T-helper 17 cell (primary cell): ENCODE results near the gene SRCAP. TPM values are rescaled to one million over a fixed set of nuclear protein-coding genes. Genes with fewer than 3 reads are reported as not detected.
A peak's percentile ranks its signal among the peaks of the same experiment; 100 is the strongest.

Source experiments
- ATAC-seq: fragments of 150-1000 bp; cut with Tn5 transposase; 2 replicates; pipeline ENCODE4 v1.10.0; 2021; ENCODE audit warnings: mild to moderate bottlenecking, moderate library complexity
- DNase-seq, 3 donors: peaks; one replicate each; pipeline versions ENCODE4 v3.0.0 to v3.0.0-alpha.2; 2020 to 2021
- H3K9me3 ChIP-seq: one replicate; pipeline ENCODE4 v1.7.0; 2013; ENCODE audit warnings: low read length, mild to moderate bottlenecking; ENCODE audit not compliant: control insufficient read depth, poor library complexity, severe bottlenecking
- H3K27ac Mint-ChIP-seq: one replicate; pipeline ENCODE4 v1.8.0; 2022; ENCODE audit warnings: mild to moderate bottlenecking, moderate library complexity, mixed read lengths
- H3K27me3 Mint-ChIP-seq: one replicate; pipeline ENCODE4 v1.8.0; 2022; ENCODE audit warnings: mixed read lengths
- H3K36me3 Mint-ChIP-seq: one replicate; pipeline ENCODE4 v1.8.0; 2022; ENCODE audit warnings: low read depth, mixed read lengths
- H3K4me1 Mint-ChIP-seq: one replicate; pipeline ENCODE4 v1.8.0; 2022; ENCODE audit warnings: mild to moderate bottlenecking, mixed read lengths
- H3K4me3 Mint-ChIP-seq: one replicate; pipeline ENCODE4 v1.8.0; 2022; ENCODE audit warnings: mild to moderate bottlenecking, moderate library complexity, mixed read lengths
- total RNA-seq, 4 donors: library from RNA in 2 of 4; stranded (reverse) in 2 of 4; gene quantifications; one replicate each; pipeline ENCODE4 v1.2.3 and lab custom pipeline; 2022 to 2026

The SRCAP gene
- total RNA-seq, 2 donors from 2014 or later = 86.9 to 90.5 TPM

DNA sequence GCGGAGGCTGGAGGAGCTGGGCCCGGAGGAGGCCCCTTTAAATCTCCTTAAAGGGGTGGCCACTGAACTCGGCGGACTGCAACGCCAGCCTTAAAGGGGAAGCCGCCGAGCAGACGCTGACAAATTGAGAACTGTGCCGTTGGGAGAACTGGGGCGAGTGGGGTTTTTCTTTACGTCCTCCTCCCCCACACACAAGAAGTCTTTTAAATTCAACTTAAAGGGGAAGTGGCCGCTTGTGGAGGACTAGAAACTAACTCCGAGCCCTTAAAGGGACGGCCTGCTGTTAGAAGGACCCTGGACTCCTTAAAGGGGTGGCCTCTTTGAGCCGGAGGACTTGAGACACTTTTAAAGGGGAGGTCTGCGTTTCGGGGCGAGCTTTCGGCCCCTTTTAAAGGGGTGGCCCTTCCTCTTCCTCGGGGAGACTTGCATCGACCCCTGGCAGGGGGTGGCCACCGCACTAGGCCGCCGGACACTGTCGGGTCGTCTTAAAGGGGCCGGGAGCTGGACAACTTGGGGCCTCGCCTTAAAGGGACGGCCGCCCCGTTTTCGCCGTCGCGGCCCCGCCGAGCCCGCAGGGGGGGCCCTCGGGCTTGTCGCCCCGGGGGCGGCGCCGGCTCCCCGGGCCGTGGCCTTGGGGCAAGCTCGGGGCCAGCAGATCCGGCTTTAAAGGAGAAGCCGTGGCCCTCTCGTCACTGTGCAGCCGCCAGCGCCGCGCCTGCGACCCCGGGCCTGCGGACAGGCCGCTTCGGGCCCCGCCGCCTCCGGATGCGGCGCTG is 40.1 kb upstream of the SRCAP start:
- peak in 1 of 3 donors; percentile 61 for DNase-seq
- no peaks in the 10 kb centered on the region for H3K9me3 ChIP-seq
- Mint-ChIP-seq H3K27me3 (no peaks in the 10 kb centered on the region), H3K27ac (peak overlapping the region; percentile 99), H3K36me3 (peaks cover 10% of the 10 kb centered on the region), H3K4me1 (peaks cover 48% of the 10 kb centered on the region), H3K4me3 (peak overlapping the region; percentile 93)
- ATAC-seq = peak; percentile 66

DNA sequence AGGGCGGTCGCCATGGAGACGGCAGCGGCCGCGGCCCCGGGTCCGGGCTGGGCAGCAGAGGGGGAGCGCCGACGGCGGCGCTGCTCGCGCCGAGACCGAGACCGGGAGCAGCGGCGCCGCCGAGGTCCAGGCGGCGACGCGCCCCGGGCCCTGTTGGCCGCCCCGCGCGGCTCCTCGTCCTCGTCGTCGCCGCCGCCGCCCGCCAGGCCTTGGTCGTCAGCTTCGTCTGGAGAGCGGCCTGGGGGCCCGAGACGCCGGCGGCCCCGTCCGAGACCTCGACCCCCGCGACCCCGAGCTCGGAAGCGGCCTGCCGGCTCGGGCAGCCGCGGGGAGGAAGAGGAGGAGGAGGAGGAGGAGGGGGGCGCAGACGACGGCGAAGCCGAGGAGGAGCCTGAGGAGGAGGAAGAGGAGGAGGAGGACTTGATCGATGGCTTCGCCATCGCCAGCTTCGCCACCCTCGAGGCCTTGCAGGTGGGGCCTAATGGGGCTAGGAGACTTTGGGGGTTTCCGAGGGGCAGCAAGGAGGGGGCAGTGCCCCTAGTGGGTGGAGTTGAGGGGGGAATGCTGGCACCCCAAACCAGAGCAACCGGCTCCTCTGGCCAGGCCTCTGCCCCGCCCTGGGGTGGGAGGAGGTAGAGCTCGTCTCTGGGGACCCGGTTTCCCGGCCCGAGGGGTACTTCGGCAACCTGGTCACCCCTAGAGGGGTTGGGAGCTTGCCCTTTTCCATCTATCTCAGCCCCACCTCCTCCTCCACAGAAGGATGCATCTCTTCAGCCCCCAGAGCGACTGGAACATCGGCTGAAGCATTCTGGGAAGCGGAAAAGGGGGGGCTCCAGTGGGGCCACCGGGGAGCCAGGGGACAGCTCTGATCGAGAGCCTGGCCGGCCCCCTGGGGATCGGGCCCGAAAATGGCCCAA is 39.2 kb upstream of the SRCAP start:
- ATAC-seq (no peak), DNase-seq (peak; percentile 30 to 51 (median 46))
- Mint-ChIP-seq H3K4me1 (peaks cover 48% of the 10 kb centered on the region), H3K4me3 (peak overlapping the region; percentile 97), H3K36me3 (peaks cover 10% of the 10 kb centered on the region), H3K27ac (peak overlapping the region; percentile 96), H3K27me3 (no peaks in the 10 kb centered on the region)
- no peaks in the 10 kb centered on the region for H3K9me3 ChIP-seq

DNA sequence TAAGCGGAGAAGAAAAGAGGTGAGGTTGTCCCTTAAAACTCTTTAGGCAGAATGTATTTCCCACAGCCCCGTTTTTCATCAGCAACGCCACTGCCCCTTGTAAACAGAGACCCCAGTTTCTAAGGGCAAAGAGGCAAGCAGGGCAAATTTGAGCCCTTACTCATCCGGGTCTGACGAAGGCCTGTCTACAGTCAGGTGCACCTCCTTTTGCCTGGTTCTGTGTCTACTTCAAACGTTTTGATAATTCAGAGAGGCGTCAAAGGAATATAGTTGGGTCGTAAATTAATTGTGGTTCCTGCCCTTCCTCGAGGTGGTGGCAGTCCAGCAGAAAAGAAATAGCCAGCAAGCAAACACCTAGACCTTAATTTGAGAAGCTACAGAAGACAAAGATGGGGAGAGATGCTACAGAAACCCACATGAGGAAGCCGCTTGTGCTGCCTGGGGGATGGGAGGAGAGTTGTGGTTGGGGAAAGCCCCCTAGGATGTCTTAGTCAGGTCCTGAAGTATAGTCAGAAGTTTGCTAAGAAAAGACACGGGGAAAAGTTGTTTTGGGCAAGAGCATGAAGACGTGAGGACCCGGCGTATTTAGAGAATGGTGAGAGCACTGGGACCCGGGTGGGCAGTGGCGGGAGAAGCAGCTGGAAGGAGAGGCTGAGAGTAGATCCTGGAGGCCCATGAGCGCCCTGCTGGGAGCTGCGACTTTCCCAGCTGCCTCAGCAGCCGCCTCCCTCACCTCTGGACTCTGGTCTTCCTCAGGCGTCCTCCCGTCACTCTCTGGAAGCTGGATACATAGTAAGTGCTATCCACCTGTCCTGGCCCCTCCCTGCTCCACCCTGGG is 38.3 kb upstream of the SRCAP start:
- ATAC-seq = peak; percentile 15
- peaks cover 51% of the 10 kb centered on the region for H3K4me1 Mint-ChIP-seq
- peak overlapping the region; percentile 96 for H3K27ac Mint-ChIP-seq
- no peaks in the 10 kb centered on the region for H3K9me3 ChIP-seq
- peaks cover 8% of the 10 kb centered on the region for H3K36me3 Mint-ChIP-seq
- H3K27me3 Mint-ChIP-seq = no peaks in the 10 kb centered on the region
- H3K4me3 Mint-ChIP-seq = peak overlapping the region; percentile 97
- DNase-seq = peak; percentile 53 to 72 (median 62)

DNA sequence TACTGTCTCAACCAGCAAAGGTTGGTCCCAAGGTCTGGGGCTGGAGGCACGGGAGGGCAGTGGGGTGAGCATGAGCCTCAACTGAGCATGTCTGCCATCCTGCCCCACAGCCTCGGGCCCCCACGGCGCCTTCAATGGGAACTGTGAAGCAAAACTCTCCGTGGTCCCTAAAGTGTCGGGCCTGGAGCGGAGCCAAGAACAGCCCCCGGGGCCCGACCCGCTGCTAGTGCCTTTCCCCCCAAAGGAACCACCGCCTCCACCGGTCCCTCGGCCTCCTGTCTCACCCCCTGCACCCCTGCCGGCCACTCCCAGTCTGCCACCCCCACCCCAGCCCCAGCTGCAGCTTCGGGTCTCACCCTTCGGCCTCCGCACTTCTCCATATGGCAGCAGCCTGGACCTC is 36.5 kb upstream of the SRCAP start:
- ATAC-seq (no peak), DNase-seq (no peak)
- Mint-ChIP-seq H3K4me1 (peaks cover 42% of the 10 kb centered on the region), H3K4me3 (peak overlapping the region; percentile 97), H3K27ac (peak overlapping the region; percentile 96), H3K27me3 (no peaks in the 10 kb centered on the region), H3K36me3 (peaks cover 8% of the 10 kb centered on the region)
- H3K9me3 ChIP-seq = no peaks in the 10 kb centered on the region

DNA sequence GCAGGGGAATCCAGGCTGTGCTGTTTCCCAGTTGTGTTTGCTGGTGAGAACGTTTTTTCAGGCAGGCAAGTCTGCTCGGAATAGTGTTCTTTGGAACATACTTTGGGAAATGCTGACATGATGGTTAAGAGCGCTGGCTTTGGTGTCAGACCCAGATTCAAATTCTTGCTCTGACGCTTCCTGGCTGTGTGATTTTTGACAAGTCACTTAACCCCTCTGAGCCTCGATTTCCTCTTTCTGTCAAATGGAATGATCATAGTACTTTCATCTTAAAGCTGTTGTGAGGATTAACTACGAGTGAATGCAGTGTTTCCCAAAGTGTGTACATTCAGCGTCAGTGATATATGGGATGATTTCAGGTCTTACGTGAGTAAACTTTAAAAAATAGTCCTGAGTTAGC is 35.9 kb upstream of the SRCAP start:
- Mint-ChIP-seq H3K27ac (peak overlapping the region; percentile 85), H3K36me3 (peaks cover 12% of the 10 kb centered on the region), H3K4me3 (peak overlapping the region; percentile 43), H3K4me1 (peaks cover 44% of the 10 kb centered on the region), H3K27me3 (no peaks in the 10 kb centered on the region)
- H3K9me3 ChIP-seq = no peaks in the 10 kb centered on the region
- DNase-seq (no peak), ATAC-seq (no peak)

DNA sequence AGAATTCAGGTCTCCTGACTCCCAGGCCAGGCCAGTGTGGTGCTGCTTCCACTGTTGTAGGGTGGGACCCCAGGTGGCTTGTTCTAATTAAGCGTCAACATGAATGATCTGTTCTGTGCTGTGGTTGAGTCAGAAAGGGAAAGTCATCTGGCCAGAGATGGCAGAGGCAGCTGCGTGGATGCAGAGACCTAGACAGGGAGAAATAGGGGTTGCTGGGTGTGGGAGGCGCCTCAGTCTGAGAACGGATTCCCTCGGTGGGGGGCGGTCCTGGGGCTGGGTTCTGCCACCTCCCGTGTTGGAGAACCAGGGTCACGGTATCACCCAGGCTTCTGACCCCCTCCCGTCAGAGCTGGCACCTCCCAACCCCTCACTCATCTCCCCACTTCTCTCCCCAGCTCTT is 35.2 kb upstream of the SRCAP start:
- Mint-ChIP-seq H3K4me3 (peak overlapping the region; percentile 43), H3K27ac (peak overlapping the region; percentile 85)
- H3K9me3 ChIP-seq = no peaks in the 10 kb centered on the region

DNA sequence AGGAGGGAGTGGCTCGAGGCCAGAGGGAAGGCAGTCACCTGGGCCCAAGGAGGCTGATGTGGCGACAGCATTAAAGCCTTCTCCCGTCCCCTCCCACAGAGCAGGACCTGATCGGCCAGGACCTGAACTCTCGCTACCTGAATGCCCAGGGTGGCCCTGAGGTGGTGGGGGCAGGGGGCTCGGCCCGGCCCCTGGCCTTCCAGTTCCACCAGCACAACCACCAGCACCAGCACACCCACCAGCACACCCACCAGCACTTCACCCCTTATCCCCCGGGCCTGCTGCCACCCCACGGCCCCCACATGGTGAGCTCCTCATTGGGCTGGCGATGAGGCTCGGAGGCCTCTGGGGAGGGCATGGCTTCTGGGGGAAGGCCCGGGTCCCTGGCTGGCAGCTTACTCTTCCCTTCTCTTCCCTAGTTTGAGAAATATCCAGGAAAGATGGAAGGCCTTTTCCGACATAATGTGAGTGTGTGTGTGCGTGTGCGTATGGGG is 34.3 kb upstream of the SRCAP start:
- Mint-ChIP-seq H3K27ac (peak overlapping the region; percentile 69), H3K4me1 (peaks cover 38% of the 10 kb centered on the region), H3K4me3 (peak overlapping the region; percentile 55), H3K36me3 (peaks cover 15% of the 10 kb centered on the region), H3K27me3 (no peaks in the 10 kb centered on the region)
- ATAC-seq (no peak), DNase-seq (no peak)
- no peaks in the 10 kb centered on the region for H3K9me3 ChIP-seq

More for the DNA sequence above, 35.2 kb upstream of the SRCAP start:
- DNase-seq (no peak), ATAC-seq (no peak)
- Mint-ChIP-seq H3K36me3 (peaks cover 15% of the 10 kb centered on the region), H3K27me3 (no peaks in the 10 kb centered on the region), H3K4me1 (peaks cover 39% of the 10 kb centered on the region)

DNA sequence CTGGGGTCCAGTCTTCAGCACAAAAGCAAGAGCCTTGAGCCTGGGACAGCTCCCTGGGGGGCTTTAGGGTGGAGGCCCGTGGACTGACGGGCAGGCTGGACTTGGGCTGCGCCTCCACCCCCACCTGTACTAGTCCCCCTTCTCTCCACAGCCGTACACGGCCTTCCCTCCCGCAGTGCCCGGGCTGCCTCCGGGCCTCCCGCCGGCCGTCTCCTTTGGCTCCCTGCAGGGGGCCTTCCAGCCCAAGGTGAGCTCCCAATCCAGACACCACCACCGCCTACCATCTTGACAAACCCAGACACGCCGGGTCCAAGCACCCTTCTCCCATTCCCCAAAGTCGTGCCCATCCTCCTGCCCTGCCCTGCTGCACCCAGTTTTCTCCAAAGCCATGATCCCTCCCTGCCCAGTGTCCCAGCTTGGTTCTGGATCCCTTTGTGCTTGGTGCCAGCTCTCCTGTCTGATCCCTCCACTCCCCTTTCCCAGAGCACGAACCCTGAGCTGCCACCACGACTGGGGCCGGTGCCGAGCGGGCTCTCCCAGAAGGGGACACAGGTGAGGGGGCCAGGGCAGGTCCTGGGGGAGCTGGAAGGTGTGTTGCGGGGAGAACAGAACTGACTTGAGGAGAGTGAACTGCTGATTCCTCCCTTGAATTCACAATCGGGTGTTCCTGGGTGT is 33.7 kb upstream of the SRCAP start:
- ATAC-seq = no peak
- Mint-ChIP-seq H3K27me3 (no peaks in the 10 kb centered on the region), H3K36me3 (peaks cover 15% of the 10 kb centered on the region), H3K4me1 (peaks cover 38% of the 10 kb centered on the region), H3K4me3 (peak overlapping the region; percentile 55), H3K27ac (peak overlapping the region; percentile 69)
- DNase-seq = no peak
- H3K9me3 ChIP-seq = no peaks in the 10 kb centered on the region

DNA sequence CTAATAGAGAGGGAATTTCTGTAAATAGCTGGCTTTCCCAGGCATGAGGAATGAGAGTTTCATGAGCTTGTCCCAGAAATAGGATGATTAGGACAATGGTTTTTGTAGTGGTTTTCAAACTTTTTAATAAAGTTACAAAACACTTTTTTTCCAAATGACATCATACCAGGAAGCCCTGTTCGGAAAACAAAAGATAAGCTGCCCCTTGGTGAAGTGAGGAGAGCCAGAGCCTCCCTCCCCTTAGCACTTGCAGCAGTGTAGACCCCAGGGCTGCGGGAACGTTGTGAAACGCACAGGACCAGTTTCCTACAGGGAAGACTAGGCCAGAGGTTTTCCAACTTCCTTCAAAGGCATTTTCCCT is 33.2 kb upstream of the SRCAP start:
- no peaks in the 10 kb centered on the region for H3K9me3 ChIP-seq
- Mint-ChIP-seq H3K36me3 (peaks cover 11% of the 10 kb centered on the region), H3K27ac (peak overlapping the region; percentile 69), H3K4me1 (peaks cover 34% of the 10 kb centered on the region), H3K27me3 (no peaks in the 10 kb centered on the region), H3K4me3 (no peak overlapping the region)
- no peak for DNase-seq
- ATAC-seq = no peak

DNA sequence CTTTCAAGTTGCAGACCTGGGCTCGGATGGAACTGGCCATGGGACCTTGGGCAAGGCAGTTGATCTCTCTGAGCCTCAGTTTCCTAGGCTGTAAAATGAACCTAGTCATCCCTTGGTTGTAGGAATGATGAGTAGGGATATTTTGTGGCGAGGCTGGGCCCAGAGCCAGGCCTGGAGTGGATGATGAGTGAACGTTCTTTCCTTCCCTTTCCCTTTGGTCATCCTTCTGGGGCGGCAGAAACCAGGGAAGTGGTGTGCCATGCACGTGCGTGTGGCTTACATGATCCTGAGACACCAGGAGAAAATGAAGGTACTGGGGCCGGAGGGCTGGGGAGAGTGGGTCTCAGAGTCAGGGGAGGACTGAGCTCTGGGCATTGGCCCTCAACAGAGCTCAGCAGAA is 32.3 kb upstream of the SRCAP start:
- no peaks in the 10 kb centered on the region for H3K9me3 ChIP-seq
- peaks cover 26% of the 10 kb centered on the region for H3K4me1 Mint-ChIP-seq
- H3K4me3 Mint-ChIP-seq = no peak overlapping the region
- H3K27ac Mint-ChIP-seq = no peak overlapping the region
- H3K27me3 Mint-ChIP-seq = no peaks in the 10 kb centered on the region
- ATAC-seq = no peak
- H3K36me3 Mint-ChIP-seq = peaks cover 10% of the 10 kb centered on the region
- DNase-seq = no peak

DNA sequence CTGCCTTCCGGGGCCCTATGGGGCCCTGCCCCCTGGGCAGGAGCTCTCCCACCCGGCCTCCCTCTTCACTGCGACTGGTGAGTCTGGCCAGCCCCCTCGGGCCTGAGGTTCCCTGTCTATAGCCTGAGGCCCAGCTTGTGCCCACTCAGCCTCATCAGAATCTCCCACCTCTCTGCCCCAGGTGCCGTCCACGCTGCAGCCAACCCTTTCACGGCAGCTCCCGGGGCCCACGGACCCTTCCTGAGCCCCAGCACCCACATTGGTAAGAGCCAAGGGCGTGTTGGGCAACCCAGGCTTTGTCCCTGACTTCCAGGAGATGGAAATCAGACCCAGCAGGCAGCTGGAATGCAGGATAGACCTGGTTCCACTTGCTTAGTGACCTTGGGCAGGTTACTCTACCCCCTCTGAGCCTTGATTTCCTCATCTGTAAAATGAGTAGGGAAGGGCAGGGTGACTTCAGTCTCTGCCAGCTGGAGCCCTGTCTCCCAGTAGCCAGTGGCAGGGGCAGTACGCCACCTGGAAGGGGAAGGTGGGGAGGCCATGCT is 31.5 kb upstream of the SRCAP start:
- no peaks in the 10 kb centered on the region for H3K9me3 ChIP-seq
- Mint-ChIP-seq H3K4me1 (peaks cover 19% of the 10 kb centered on the region), H3K27me3 (no peaks in the 10 kb centered on the region), H3K36me3 (peaks cover 10% of the 10 kb centered on the region), H3K4me3 (no peak overlapping the region), H3K27ac (peak overlapping the region; percentile 86)
- ATAC-seq (no peak), DNase-seq (no peak)

DNA sequence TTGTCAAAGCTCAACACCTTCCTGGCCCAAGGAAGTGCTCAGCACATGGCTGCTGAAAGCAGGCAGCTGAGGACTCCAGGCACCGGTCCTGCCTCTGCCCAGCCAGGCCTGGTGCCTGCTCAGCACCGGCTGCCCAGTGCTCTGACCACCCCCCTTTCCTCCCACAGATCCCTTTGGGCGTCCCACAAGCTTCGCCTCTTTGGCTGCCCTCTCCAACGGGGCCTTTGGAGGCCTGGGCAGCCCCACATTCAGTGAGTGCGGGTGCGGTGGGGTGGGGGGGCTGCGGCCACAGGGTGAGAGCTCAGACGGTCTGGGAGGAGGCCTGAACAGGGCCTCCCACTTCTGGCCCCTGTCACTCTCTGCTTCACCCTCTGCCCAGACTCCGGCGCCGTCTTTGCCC is 30.6 kb upstream of the SRCAP start:
- ATAC-seq (no peak), DNase-seq (no peak)
- Mint-ChIP-seq H3K4me1 (peaks cover 13% of the 10 kb centered on the region), H3K36me3 (peaks cover 7% of the 10 kb centered on the region), H3K4me3 (no peak overlapping the region), H3K27me3 (no peaks in the 10 kb centered on the region), H3K27ac (peak overlapping the region; percentile 86)
- H3K9me3 ChIP-seq = no peaks in the 10 kb centered on the region
